Measurements from ENCODE around the gene RBMS1.

DNA sequence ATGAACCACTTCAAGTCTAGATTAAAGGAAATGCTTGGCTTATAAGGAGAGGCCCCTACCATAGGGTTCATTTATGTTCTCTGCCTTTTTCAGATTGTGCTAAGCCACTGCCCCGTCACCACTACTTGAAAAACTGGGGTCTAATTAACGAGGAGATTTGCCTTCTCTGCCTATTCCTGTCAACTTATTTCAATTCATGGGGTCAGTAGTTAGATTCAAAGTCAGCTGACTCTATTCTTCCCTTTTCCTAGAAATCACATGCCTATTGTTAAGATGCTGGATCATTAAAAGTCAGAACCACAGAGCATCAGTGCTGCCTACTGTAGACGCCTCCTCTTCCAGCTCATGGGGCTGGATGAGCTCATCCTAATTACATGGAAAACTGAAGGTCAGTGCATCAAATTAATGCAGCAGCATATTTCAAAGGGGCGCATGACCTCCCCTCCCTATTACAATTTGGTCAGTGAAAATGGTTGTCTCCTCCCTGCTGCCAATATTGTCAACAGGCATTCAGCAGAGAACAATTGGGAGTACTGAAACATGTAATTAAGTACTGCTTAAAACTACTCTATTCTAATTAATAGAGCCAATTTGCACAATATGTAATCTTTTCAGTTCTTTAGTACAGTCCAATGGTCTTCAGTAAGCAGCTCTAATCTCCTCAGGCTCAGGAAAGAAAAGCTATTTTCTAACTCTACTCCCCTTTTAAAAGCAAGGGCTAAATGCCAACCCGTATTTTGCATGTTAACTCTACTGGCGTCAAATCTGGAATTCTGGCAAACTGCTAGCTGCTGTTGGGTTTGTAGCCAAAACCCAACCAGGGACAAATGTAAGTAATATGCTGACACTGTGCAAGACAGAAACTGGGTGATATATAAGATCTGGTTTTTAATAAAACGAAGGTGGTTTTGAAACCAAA lies 176.2 kb downstream of the RBMS1 start:
- TF ChIP-seq ARID3A (IDR thresholded peaks at IDR 0.05; ENCODE audit: low read depth, low read length) (no peak), POLR2A (IDR thresholded peaks at IDR 0.05; ENCODE audit: insufficient read depth in 1 of 2, low read depth in 2 of 2, low read length in 2 of 2) (no peak), NR3C1 (CRISPR knock-in tag; IDR thresholded peaks at IDR 0.05) (no peak), CTCF (CRISPR knock-in tag; IDR thresholded peaks at IDR 0.05) (no peak), FOSL1 (CRISPR knock-in tag; IDR thresholded peaks at IDR 0.05; ENCODE audit: borderline replicate concordance) (no peak), ZNF549 (CRISPR knock-in tag; IDR thresholded peaks at IDR 0.05) (no peak), ISX (CRISPR knock-in tag; conservative IDR thresholded peaks at IDR 0.05) (no peak), MED8 (CRISPR knock-in tag; IDR thresholded peaks at IDR 0.05; ENCODE audit: insufficient replicate concordance) (no peak), ZNF17 (CRISPR knock-in tag; IDR thresholded peaks at IDR 0.05) (no peak), YY1 (IDR thresholded peaks at IDR 0.05; ENCODE audit: insufficient read depth, insufficient replicate concordance, low read depth, low read length) (no peak)
- TF ChIP-seq, protein P1, sequence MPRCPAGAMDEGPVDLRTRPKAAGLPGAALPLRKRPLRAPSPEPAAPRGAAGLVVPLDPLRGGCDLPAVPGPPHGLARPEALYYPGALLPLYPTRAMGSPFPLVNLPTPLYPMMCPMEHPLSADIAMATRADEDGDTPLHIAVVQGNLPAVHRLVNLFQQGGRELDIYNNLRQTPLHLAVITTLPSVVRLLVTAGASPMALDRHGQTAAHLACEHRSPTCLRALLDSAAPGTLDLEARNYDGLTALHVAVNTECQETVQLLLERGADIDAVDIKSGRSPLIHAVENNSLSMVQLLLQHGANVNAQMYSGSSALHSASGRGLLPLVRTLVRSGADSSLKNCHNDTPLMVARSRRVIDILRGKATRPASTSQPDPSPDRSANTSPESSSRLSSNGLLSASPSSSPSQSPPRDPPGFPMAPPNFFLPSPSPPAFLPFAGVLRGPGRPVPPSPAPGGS (CRISPR knock-in tag; IDR thresholded peaks at IDR 0.05): no peak

Data from HepG2 (cell line).